T follicular helper cell (primary cell): ENCODE data around the gene PRM3.
"Not testable (repeated sequence)": the region's sequence is repeated elsewhere in the genome, so short reads cannot be mapped to it uniquely, and the experiment has no call there.

Experiments
- DNase-seq: peaks from one replicate; pipeline ENCODE4 v3.0.0-alpha.2; 2020; ENCODE audit warnings: low read depth

Gene PRM3

DNA sequence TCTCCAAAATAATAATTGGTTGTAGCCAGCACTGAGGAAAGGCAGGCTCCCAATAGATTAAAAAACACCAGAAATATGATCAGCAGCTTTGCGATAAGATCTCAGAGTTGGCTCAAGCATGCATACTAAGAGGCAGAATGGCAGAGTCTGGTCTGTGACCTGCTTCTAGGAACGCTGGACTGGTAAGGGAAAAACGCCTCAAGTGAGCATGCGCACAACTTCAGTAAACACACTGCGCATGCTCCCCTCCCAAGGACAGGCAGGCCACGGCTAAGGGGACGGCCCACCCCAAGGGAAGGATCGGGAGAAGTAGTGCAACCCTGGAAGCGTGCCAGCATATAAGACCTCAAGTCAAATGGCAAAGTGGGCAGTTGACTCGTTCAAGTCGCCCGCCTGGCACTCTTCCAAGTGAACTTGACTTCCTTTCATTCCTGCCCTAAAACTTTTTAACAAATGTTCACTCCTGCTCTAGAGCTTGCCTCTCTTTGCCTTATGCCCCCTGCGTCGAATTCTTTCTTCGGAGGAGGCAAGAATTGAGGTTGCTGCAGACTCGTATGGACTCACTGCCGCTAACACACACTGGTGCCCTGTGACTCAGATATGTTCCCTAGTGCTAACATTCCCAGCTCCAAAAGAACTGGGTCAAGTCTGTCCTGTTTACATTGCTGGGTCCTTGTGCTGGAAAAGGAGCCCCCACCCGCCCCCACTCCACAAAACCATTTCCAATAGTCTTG lies 30.1 kb upstream of the PRM3 start:
- no peak for DNase-seq

DNA sequence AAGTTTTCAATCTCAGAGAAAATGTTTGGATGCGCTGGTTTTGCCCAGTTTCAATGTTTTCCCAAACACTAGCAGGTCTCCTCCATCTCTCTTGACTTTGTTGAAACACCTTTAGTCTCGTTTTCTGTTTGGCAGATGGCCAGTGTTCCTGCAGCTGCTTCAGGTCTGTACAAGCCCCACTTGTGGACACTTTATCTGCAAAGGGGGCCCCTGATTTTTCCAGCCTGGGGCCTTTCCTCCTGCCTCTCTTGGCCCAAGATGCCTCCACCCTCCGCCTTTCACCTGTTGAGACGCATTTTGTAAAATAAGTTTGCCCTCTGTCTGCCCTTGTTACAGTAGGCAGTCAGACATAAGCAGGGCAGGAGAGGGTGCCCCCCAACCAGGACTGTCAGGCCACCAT lies 29.5 kb upstream of the PRM3 start:
- no peak for DNase-seq

DNA sequence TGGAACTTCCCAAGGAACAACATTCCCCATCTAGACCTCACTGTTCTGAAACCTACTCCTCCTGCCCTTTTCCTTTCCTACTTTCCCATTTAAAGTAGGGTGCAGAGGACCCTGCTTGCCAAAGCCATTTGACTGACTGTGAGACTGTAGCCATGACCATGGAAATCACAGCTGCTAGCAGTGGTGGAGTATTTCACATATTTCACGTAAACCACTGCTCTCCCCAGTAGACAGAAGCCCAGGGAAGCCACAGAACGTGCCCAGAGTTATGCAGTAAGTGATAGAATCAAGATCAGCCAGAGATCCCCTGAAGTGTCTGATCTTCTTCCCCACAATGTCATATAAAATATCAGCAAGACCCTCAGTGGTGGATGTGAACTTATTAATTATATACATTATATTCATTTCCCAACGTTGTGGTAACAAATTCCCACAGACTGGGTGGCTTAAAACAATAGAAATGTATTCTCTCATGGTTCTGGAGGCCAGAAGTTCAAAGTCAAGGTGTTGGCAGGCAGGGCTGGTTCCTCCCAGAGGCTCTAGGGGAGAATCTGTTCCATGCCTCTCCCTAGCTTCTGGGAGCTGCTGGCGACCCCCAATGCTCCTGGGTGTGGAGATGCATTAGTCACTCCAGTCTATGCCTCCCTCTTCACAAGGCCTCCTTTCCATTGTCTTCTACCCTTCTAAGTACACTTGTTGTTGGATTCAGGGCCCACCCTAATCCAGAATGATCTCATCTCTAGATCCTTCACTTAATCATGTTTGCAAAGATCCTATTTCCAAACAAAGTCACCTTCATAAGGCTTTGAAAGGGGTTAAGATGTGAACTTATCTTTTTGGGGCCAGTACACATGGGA lies 28.4 kb upstream of the PRM3 start:
- DNase-seq = no peak

DNA sequence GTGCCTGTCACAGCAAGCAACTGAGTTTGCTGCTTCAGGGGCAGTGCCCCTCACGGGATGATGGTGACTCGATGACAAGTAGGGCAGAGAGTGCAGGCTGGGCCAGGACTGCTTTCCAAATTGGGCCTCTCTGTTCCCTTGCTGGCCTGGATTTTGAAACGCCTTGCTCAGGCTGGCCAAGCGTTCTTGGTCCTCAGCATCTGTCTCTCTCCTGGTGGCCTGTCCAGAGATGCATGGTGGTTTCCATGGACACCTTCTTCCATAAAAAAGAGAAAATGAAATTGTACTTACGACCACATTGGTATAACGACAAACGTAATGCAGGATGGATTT lies 27.1 kb upstream of the PRM3 start:
- DNase-seq = no peak

DNA sequence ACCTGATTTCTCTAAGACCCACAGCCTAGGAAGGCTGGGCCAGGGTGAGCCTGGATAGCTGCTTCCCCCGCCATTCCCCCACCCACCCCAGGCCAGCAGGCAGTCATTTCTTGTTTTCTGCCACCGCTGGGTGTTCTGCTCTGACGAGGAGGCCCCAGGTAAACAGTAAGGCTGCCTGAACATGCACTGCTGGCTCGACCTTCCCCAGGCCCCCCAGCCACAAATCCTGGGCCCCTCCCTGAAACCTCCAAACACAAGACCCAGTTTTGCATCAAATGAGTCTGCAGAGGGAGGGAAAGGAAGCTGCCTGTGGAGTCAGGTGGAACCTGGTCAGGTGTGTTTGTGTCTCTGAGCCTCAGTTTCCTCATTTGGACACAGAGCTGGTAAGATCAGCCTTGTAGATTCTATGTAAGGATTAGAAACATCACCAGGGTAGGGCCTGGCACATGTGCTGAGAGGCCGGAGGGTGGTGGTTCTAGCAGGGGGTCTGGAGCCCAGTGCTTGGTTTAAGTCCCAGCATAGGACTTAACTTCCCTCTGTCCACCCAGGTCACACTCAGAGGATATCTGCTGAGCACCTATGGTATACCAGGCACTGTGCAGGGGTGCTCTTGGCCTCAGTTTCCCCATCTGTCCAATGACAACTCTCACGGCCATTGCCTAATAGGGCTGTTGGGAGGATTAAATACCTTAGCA lies 26.6 kb upstream of the PRM3 start:
- DNase-seq = no peak

DNA sequence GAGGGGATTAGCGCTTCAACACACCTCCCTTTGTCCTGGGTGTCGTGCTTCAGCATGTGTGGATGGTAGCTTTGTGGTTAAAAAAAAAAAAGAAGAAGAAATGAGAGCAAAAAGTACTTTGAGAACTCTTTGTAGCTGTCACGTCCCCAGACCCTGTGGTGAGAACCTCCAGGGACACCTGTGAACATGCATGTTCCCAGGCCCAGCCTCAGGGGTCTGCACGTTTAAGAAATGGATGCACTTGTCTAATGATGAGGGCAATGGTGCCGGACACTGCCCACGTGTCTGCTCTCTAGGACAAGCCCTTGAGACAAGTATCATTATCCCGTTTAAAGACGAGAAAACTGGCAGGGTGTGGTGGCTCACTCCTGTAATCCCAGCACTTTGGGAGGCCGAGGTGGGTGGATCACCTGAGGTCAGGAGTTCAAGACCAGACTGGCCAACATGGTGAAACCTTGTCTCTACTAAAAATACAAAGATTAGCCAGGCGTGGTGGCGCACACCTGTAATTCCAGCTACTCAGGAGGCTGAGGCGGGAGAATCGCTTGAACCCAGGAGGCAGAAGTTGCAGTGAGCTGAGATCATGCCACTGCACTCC lies 25.6 kb upstream of the PRM3 start:
- not testable (repeated sequence) for DNase-seq

DNA sequence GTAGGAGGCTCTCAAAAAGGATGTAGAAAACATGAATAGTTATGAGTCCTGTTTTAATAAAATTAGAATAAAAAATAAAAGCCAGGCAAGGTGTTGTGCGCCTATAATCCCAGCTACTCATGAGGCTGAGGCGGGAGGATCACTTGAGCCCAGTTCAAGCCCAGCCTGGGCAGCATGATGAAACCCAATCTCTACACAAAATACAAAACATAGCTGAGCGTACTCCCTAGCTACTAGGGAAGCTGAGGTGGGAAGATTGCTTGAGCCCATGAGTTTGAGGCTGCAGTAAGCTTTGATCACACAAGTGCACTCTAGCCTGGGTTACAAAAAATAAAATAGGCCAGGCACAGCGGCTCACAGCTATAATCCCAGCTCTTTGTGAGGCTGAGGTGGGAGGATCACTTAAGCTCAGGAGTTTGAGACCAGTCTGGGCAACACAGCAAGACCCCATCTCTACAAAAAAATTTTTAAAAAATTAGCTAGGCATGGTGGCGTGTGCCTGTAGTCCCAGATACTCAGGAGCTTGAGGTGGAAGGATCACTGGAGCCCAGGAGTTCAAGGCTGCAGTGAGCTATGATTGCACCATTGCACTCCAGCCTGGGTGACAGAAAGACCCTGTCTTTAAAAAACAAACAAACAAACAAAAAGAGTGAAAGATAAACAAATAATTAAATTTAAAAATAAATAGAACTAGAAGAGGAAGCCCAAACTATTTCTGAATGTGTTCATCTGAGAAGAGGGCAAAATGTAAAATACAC lies 24.9 kb upstream of the PRM3 start:
- no peak for DNase-seq

DNA sequence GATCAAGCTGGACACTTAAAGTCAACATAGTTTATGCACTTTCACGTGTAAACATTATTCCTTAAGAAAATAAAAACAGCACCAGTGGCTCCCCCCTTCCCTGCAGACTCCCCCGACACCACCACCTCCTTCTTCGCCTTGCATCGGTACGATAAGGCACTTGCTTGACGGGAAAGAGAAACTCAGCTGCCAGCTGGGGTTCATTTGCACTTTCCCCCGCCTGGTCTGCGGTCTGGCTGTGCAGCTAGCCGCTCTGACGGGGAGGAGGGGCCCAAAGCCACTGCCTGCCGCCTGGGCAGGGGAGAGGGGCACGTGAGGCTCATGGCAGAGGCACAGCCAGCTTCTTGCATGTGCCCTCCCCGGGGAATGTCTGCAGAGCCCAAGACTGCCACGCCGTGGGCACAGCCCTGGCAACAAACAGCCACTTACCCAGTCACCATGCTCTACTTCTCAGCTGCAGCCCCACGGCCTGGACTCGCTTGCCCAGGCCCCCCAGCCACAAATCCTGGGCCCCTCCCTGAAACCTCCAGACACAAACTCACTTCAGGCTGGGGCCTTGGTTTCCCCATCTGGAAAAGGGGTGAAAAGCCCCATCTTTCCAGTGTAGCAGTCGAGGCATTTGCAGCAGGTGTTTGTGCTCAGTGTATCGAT lies 24.2 kb upstream of the PRM3 start:
- peak; percentile 35 for DNase-seq

DNA sequence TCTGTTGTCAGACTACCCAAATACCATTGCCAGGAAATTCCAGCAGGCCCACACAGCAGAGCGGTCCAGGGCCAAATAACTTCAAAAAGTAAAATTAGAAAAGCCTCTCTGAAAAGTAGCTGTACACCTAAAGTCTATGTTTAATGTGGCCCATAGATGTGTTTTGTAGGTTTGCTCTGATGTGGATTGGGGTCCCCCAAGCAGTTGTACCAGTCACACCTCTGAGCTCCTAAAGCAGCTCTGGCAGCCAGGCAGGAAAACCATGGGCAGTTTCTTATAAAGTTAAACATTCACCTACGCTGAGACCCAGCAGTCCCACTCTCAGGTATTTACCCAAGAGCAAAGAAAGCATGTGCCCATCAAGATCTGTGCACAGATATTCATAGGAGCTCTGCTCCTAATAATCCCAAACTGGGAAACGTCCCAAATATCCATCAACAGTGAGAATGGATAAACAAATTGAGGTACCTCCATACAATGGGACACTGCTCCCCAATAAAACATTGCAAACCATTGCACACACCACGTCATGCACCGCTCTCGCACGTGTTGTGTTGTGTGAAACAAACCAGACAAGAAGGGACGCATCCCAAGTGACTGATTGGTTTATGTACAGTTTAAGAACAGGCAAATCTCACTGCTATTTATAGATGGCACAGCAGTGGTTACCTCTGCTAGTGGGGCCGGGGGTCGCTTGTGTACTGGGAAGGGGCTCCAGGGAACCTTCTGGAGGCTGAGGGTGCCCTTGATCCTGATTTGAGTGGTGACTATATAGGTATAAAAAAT lies 23.5 kb upstream of the PRM3 start:
- DNase-seq = no peak

DNA sequence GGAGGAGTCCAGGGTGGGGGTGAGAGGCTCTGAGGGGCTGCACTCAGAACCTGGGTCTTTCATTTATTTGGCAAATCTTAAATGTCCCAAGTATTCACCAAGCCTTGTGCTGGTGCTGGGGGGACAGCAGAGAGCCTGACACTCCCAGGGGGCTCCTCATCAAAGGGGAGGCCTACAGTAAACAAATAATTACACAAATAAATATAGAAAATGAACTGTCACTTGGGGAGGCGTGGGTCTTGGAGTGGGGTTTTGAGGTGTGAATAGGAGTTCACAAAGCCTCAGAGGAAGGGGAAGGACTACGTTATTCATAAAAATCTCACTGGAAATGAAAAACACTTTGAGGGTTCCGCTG lies 22.9 kb upstream of the PRM3 start:
- no peak for DNase-seq

DNA sequence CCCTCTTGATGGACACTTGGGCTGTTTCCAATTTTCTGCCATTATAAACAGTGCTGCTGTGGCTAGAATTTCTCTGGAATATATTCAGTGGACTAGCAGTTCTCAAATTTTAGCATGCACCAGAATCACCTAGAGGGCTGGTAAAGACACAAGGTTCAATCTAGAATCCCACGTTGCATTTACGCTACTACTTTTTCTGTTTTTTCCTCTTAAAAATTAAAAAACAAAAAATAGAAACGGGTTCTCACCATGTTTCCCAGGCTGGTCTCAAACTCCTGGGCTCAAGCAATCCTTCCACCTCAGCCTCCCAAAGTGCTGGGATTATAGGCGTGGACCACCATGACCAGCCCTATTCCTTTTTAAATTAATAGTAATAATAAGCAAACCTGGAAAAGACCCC lies 22.2 kb upstream of the PRM3 start:
- DNase-seq = no peak

DNA sequence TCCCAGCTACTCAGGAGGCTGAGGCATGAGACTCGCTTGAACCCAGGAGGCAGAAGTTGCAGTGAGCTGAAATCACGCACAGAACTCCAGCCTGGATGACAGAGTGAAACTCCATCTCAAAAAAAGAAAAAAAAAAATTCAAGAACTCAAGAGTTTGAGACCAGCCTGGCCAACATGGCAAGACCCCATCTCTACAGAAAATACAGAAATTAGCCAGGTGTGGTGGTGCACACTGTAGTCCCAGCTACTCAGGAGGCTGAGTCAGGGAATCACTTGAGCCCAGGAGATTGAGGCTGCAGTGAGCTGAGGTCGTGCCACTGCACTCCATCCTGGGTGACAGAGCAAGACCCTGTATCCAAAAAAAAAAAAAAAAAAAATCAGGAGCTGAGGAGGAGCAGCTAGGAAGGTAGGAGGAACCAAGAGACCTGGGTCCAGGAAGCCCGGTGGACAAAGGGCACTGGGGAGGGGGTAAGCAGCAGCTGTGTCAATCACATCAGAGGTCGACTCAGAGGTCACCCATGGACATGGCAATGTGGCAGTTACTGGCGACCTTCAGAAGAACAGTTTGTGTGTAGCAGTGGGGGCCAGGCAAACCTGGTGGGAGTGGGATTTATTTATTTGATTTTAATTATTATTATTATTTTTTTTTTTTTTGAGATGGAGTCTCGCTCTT lies 18.8 kb upstream of the PRM3 start:
- no peak for DNase-seq

DNA sequence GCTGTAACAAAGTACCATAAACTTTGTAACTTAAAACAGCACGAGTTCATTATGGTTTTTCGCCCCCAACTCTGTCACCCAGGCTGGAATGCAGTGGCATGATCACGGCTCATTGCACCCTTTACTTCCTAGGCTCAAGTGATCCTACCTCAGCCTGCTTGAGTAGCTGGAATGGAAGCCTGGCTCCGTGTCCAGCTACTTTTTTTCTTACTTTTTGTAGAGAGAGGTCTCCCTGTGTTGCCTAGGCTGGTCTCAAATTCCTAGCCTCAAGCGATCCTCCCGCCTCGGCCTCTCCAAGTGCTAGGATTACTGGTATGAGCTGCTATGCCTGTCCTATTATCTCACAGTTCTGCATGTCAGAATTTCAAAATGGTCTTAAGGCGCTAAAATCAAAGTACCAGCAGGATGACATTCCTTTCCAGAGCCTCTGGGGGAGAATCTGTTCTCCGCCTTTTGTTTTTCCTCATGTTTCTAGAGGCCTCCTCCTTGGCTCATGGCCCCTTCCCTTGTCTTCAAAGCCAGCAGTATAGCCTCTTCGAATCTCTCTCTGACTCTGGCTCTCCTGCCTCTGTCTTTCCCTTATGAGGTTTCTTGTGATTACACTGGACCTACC lies 17.8 kb upstream of the PRM3 start:
- no peak for DNase-seq

DNA sequence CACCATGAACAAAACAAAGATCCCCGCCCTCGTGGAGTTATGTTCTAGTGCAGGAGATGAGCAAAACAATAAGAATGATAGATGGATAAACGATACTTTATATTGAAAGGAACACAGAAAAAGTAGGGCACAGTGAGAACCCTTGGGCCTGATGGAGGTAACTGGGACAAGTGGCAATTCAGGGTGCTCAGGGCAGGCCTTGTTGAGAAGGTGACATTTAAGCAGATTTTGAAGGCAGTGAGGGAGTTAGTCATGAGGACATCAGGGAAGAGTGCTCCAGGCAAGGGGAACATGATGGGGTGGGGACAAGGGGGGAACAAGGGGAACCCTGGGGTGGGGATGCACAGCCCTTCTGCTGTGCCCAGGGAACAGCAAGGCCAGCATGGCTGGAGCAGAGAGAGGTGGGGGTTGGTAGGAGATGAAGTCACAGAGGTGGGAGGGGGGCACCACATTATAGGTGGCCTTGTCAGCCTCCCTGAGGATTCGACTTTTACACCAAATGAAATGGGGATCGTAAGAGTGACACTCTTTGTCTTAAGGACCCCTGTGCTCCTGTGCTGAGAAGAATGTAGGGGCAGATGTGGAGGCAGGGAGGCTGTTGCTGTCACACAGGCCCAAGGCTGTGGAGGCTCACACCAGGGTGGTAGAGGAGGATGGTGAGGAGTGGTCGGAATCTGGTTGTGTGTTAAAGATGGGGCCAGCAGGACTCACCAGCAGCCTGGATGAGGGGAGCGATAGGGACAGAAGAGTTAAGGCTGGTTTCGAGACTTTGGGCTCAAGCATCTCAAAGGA lies 16.9 kb upstream of the PRM3 start:
- DNase-seq = no peak

DNA sequence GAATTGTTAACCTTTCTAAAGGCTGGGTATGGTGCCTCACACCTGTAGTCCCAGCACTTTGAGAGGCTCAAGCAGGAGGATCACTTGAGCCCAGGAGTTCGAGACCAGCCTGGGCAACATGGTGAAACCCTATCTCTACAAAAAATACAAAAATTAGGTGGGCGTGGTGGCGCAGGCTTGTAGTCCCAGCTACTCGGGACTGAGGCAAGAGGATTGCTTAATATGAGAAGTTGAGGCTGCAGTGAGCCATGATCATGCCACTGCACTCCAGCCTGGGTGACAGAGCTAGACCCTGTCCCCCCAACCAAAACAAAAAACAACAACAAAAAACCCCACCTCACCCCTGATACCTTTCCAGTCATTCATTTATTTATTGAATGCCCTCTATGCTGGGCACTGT lies 16.3 kb upstream of the PRM3 start:
- not testable (repeated sequence) for DNase-seq

DNA sequence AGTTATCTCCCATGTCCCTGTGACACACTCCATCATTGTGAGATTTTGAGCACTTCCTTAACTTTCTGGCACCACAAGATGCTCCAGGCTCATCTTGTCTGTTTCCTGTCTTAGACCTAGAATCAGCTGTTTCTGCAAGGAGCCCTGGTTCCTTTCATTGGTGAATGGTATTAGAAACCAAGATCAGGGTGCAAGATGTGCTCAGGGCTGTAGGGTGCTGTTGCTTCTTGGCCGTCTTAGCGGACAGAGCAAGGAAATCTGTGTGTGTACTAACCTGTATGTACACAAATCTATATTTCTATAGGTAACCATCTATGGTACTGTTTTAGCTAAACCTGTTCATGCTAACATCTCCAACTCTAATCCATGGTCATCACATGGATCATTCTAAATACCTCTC lies 15.8 kb upstream of the PRM3 start:
- no peak for DNase-seq

DNA sequence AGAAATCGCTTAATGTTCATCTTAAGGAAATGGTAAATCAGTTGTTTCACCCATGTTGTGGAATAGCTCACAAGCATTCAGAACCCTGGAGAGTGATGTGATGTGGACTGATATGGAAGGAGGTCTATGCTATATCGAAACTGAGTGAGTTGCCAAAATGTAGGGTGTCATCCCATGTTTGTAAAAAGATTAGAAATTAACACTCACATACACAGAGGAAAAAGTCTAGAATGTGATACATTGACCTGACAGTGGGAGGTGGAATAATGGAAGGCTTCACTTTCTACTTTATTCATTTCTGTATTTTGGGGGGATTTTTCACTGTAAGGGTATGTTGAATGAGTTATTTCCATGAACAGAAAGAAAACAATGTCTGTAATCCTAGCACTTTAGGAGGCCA lies 12.4 kb upstream of the PRM3 start:
- DNase-seq = no peak

DNA sequence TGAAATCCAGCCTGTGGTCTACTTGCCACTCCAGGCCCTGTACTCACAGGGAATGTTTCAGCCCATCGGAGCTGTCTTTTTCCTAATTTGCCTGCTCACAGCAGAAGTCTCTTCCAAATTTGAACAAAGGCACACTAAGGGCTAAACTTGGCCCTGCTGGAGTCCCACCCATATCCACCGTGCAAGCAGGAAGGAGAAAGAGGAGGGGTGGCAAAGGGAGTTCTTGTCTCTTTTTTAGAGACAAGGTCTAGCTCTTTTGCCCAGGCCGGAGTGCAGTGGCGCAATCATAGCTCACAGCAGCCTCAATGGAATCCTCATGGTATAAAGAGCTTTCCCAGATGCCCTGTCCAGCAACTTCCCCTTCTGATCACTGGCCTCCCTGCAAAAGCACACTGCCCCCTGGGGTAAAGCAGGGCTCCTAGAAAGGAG lies 10.4 kb upstream of the PRM3 start:
- no peak for DNase-seq
